DND-41 (cell line): Measurements from ENCODE around the gene MAPK8IP1.

Experiments used
- ATAC-seq: fragments of 200-7000 bp; cut with Tn5 transposase; 3 replicates; pipeline ENCODE4 v1.9.1; 2021; ENCODE audit warnings: low read depth; ENCODE audit not compliant: insufficient read depth
- DNase-seq: peaks from one replicate; pipeline ENCODE4 v3.0.0-alpha.2; 2020
- H2AFZ ChIP-seq: 2 replicates; pipeline ENCODE4 v1.6.0; 2012; ENCODE audit warnings: low read depth, low read length
- H3K27ac ChIP-seq: 2 replicates; pipeline ENCODE4 v1.5.1; 2012; ENCODE audit warnings: low read length, inconsistent platforms
- H3K27me3 ChIP-seq: fragments of 200-600 bp; sonication (generic); 2 replicates; pipeline ENCODE4 v1.6.0; 2012; ENCODE audit warnings: low read length, mild to moderate bottlenecking, inconsistent platforms; ENCODE audit not compliant: insufficient read depth, poor library complexity
- H3K36me3 ChIP-seq: 2 replicates; pipeline ENCODE4 v1.5.1; 2012; ENCODE audit warnings: low read length, inconsistent platforms; ENCODE audit not compliant: insufficient read depth
- H3K4me1 ChIP-seq: 2 replicates; pipeline ENCODE4 v1.5.1; 2012; ENCODE audit warnings: mild to moderate bottlenecking, low read length; ENCODE audit not compliant: insufficient read depth
- H3K4me2 ChIP-seq: 2 replicates; pipeline ENCODE4 v1.6.0; 2012; ENCODE audit warnings: mild to moderate bottlenecking, moderate library complexity, low read length, inconsistent platforms; ENCODE audit not compliant: insufficient read depth
- H3K4me3 ChIP-seq, 2 experiments: fragments of 200-600 bp in 1 of 2; shearing (Covaris generic) in 1 of 2; 2 replicates each; pipeline ENCODE4 v1.5.1; 2012 to 2016; ENCODE audit warnings: inconsistent platforms in 2 of 2, low read length in 2 of 2, mild to moderate bottlenecking in 2 of 2, low read depth in 1 of 2, moderate library complexity in 1 of 2
- H3K79me2 ChIP-seq: 2 replicates; pipeline ENCODE4 v1.6.0; 2012; ENCODE audit warnings: low read length, inconsistent platforms; ENCODE audit not compliant: insufficient read depth
- H3K9ac ChIP-seq: 2 replicates; pipeline ENCODE4 v1.6.0; 2012; ENCODE audit warnings: low read depth, mild to moderate bottlenecking, inconsistent platforms, low read length, moderate library complexity
- H3K9me3 ChIP-seq: 2 replicates; pipeline ENCODE4 v1.5.1; 2012; ENCODE audit warnings: low read length, moderate library complexity, mild to moderate bottlenecking, inconsistent platforms; ENCODE audit not compliant: insufficient read depth, severe bottlenecking
- H4K20me1 ChIP-seq: 2 replicates; pipeline ENCODE4 v1.6.0; 2012; ENCODE audit warnings: low read length; ENCODE audit not compliant: insufficient read depth
- CTCF ChIP-seq: IDR thresholded peaks from 2 replicates; pipeline ENCODE4 v1.5.1; 2012; ENCODE audit warnings: borderline replicate concordance, low read length, moderate library complexity, mild to moderate bottlenecking; ENCODE audit not compliant: poor library complexity, severe bottlenecking; ENCODE audit errors: extremely low read depth
- EZH2 ChIP-seq: IDR thresholded peaks from 3 replicates; pipeline ENCODE4 v1.6.1; 2012; ENCODE audit warnings: borderline replicate concordance, low read depth, mild to moderate bottlenecking, moderate library complexity, low read length, inconsistent platforms; ENCODE audit not compliant: severe bottlenecking

The MAPK8IP1 gene

GRCh38 chr11:45939836-45940235 lies 54.4 kb downstream of the MAPK8IP1 start:
- no peak overlapping the region for H2AFZ ChIP-seq
- DNase-seq: no peak

GRCh38 chr11:45941285-45941684 lies 55.8 kb downstream of the MAPK8IP1 start:
- no peaks in the 10 kb centered on the region for H3K27me3 ChIP-seq
- H3K4me2 ChIP-seq: no peak overlapping the region
- H3K79me2 ChIP-seq: no peaks in the 10 kb centered on the region
- ATAC-seq: no peak
- no peak for DNase-seq
- no peak overlapping the region for H3K27ac ChIP-seq
- H4K20me1 ChIP-seq: no peaks in the 10 kb centered on the region
- no peak overlapping the region for H3K4me3 ChIP-seq
- no peak overlapping the region for H2AFZ ChIP-seq
- no peaks in the 10 kb centered on the region for H3K9me3 ChIP-seq
- no peak overlapping the region for H3K9ac ChIP-seq
- TF ChIP-seq CTCF (no peak), EZH2 (no peak)
- H3K36me3 ChIP-seq: peaks cover 32% of the 10 kb centered on the region
- no peaks in the 10 kb centered on the region for H3K4me1 ChIP-seq

More at GRCh38 chr11:45939836-45940235, 54.4 kb downstream of the MAPK8IP1 start:
- TF ChIP-seq EZH2 (no peak), CTCF (no peak)
- no peak overlapping the region for H3K9ac ChIP-seq
- no peak overlapping the region for H3K4me2 ChIP-seq
- H3K9me3 ChIP-seq: no peaks in the 10 kb centered on the region
- no peaks in the 10 kb centered on the region for H3K4me1 ChIP-seq
- no peaks in the 10 kb centered on the region for H4K20me1 ChIP-seq
- no peaks in the 10 kb centered on the region for H3K79me2 ChIP-seq
- H3K4me3 ChIP-seq: no peak overlapping the region
- ATAC-seq: no peak
- no peak overlapping the region for H3K27ac ChIP-seq
- H3K27me3 ChIP-seq: no peaks in the 10 kb centered on the region
- peaks cover 33% of the 10 kb centered on the region for H3K36me3 ChIP-seq

GRCh38 chr11:45942381-45942780 lies 56.9 kb downstream of the MAPK8IP1 start:
- no peak overlapping the region for H3K27ac ChIP-seq

More at GRCh38 chr11:45942381-45942780, 56.9 kb downstream of the MAPK8IP1 start:
- Histone ChIP-seq H3K27me3 (no peaks in the 10 kb centered on the region), H2AFZ (no peak overlapping the region), H3K4me3 (no peak overlapping the region), H3K79me2 (no peaks in the 10 kb centered on the region), H3K9ac (no peak overlapping the region), H4K20me1 (no peaks in the 10 kb centered on the region), H3K4me1 (no peaks in the 10 kb centered on the region), H3K9me3 (no peaks in the 10 kb centered on the region), H3K4me2 (no peak overlapping the region), H3K36me3 (peaks cover 28% of the 10 kb centered on the region)
- DNase-seq (no peak), ATAC-seq (no peak)
- no peak for TF ChIP-seq CTCF
- no peak for TF ChIP-seq EZH2
